Measurements from ENCODE around the gene MPND.
A peak's percentile ranks its signal among the peaks of the same experiment; 100 is the strongest.

The MPND gene

GRCh38 chr19:4367781-4368127, 24.4 kb downstream of the MPND start:
- DNase-seq: no peak

GRCh38 chr19:4368128-4368820, 24.9 kb downstream of the MPND start:
- DNase-seq: peak; percentile 27

- peak; percentile 89 for DNase-seq
Observed at GRCh38 chr19:4369109-4369887, 25.9 kb downstream of the MPND start.

GRCh38 chr19:4369888-4370260, 26.5 kb downstream of the MPND start:
- peak; percentile 18 for DNase-seq

GRCh38 chr19:4370418-4371041, 27.2 kb downstream of the MPND start:
- DNase-seq: no peak

- DNase-seq: no peak
Observed at GRCh38 chr19:4371247-4372164, 28.1 kb downstream of the MPND start.

GRCh38 chr19:4372165-4373012, 29.0 kb downstream of the MPND start:
- no peak for DNase-seq

- no peak for DNase-seq
Observed at GRCh38 chr19:4373013-4373367, 29.6 kb downstream of the MPND start.

- DNase-seq: no peak
Observed at GRCh38 chr19:4373601-4374497, 30.5 kb downstream of the MPND start.

GRCh38 chr19:4374498-4375163, 31.3 kb downstream of the MPND start:
- no peak for DNase-seq

- DNase-seq: peak; percentile 87
Observed at GRCh38 chr19:4375164-4376027, 32.0 kb downstream of the MPND start.

GRCh38 chr19:4376028-4376670, 32.8 kb downstream of the MPND start:
- DNase-seq: no peak

GRCh38 chr19:4376671-4376990, 33.3 kb downstream of the MPND start:
- DNase-seq: no peak

GRCh38 chr19:4376991-4377781, 33.8 kb downstream of the MPND start:
- DNase-seq: no peak

GRCh38 chr19:4378886-4379285, 35.5 kb downstream of the MPND start:
- DNase-seq: no peak

- no peak for DNase-seq
Observed at GRCh38 chr19:4379383-4380253, 36.3 kb downstream of the MPND start.

- no peak for DNase-seq
Observed at GRCh38 chr19:4380254-4380727, 36.9 kb downstream of the MPND start.

Measured in DMS79 (cell line).